NCI-H510A treated with DMSO at 0.1 percent for 48 hours (cell line): ENCODE measurements around the gene SLC35G3.
A peak's percentile ranks its signal among the peaks of the same experiment; 100 is the strongest.
"Not testable (repeated sequence)": the region's sequence is repeated elsewhere in the genome, so short reads cannot be mapped to it uniquely, and the experiment has no call there.

ENCODE experiments used
- DNase-seq: peaks from one replicate; lab custom pipeline; 2025; lab: John Stamatoyannopoulos, UW

The SLC35G3 gene

DNA sequence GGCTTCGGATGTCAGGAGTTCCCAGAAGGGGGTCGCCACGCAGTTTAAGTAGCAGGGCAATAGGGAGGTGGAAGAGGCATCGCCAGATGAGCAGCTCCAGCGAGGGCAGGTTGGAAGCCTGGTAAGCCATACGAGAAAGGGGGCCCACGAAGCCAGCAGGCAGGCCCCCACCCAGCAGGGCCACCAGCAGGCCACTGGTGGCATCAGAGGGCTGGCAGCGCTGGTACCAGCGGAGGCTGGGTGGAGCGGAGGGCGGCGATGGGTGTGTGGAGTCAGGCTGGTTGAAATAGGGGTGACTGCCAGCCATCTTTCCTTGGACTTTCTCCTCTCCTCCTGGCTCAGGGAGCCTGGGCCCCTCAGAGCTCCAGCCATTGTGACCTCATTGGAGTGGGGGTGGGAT lies at the start of gene SLC35G3:
TSS of gene SLC35G3 (minus strand) at position 393 of the 400 bp plus-strand sequence. CDS start at position 307, 86 bp downstream.
- not testable (repeated sequence) for DNase-seq

DNA sequence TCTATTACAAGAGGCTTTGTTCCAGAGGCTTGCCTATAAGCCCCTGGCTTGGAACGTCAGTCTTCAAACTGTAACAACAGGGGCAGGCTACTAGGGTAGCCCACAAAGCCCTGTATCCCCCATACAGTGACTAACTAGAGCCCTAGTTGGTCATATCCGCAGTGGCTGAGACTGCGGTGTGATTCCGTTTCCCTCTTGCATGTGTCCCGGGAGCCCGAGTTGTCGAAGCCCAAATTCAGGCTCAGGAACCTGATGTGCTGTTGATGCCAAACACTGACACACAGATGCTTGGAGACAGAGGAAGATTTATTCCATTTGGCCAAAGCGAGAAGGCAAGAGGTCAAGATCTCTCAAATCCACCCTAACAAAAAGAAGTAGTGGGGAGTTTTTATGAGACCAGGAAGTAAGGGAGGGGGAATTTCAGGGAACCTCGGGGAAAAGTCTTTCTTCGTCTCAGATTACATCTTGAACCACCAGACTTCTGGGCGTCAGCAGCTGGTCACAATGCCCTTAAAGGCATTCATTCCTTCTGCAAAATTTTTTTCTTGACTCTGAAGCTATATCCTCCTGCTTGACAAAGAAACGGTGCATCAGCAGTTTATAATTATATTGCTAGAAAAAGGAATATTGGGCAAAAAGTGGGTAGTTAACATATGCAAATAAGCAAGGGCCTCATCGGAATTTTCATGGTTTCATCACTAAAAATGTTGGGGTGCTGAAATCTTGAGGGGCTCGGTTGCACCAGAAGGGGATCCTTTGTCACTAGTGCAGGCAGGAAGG lies 49.6 kb upstream of the SLC35G3 start:
- no peak for DNase-seq

DNA sequence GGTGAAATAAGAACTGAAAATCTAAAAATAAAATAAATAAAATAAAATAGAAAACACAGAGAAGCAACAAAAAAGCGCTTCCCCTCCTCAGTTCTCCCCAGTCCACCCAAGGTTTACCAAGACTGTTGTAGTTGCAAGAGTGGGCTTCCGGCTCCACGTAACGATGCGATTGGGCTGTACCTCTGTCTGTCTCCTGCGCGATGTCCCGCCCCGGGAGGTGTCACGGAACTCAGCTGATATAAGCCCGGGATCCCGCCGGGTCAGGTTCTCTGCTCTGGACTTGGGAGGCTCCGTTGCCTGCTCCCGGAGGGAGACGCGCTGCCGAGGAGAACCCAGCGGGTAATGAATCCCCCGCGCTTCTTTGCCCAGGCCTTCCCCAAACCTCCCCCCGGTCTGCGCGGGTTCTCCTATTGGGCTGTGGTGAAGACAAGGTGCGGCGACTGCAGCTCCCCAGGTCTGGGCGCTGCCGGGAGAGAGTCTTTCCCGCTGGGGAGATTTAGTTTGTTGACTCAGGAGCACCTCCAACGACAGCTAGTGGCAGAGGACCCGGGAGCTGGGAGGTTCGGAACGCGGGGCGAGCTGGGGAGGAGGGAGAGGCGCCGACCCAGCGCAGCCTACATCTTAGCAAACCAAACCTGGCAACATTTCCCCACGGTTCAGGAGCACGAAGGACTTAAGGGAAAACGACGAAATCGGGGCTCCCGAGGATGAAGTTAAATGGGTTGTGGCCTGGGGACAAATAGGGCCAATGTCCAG lies 48.8 kb upstream of the SLC35G3 start, which contains the start of gene SLFN5:
TSS of gene SLFN5 (plus strand) at position 268 of the 756 bp plus-strand sequence. CDS start 15,619 bp downstream, outside the sequence.
- DNase-seq = peak; percentile 49

GRCh38 chr17:35242158-35242804 lies 48.1 kb upstream of the SLC35G3 start:
- DNase-seq = peak; percentile 43

- DNase-seq = no peak
Measured at GRCh38 chr17:35241520-35241919, 47.3 kb upstream of the SLC35G3 start.

- no peak for DNase-seq
Measured at GRCh38 chr17:35240861-35241260, 46.7 kb upstream of the SLC35G3 start.

DNA sequence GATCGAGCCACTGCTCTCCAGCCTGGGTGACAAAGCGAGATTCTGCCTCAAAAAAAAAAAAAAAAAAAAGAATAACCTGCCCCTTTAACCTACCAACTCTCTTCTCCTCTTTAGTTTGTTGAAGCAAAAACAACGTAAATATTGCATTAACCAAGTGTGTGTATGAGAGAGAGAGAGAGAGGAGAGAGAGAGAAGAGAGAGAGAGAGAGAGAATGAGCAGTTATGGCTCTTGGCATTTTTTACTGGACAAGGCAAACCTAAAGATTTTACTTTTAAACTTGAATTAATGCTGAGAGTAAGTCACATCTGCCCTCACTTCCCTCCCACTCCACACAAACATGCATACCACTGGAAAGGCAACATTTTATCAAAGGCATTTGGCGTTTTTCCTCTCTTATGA lies 45.6 kb upstream of the SLC35G3 start:
- no peak for DNase-seq

- no peak for DNase-seq
Measured at GRCh38 chr17:35238821-35239220, 44.6 kb upstream of the SLC35G3 start.

GRCh38 chr17:35236821-35237220 lies 42.6 kb upstream of the SLC35G3 start:
- no peak for DNase-seq

DNA sequence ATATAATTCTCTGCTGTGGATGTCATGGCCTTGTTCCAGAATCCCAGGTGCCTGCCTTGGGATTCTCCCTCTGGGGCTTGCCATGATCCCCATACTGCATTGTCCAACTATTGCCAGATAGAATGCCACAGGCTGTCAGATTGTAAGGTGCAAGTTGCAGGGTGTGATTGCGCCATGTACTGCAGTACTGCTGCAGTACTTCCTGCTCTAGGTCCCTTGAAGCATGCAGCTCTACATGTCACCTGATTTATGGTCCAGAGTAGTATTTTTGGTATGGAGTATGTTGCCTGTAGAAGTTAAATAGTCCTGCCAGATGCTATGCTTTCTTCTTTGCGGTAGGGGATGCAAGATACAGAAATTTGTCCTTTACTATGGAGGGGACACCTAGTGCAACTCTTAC lies 41.7 kb upstream of the SLC35G3 start:
- no peak for DNase-seq

GRCh38 chr17:35235289-35235688 lies 41.1 kb upstream of the SLC35G3 start:
- no peak for DNase-seq

GRCh38 chr17:35234315-35234714 lies 40.1 kb upstream of the SLC35G3 start:
- not testable (repeated sequence) for DNase-seq

GRCh38 chr17:35229638-35230037 lies 35.4 kb upstream of the SLC35G3 start:
- no peak for DNase-seq

DNA sequence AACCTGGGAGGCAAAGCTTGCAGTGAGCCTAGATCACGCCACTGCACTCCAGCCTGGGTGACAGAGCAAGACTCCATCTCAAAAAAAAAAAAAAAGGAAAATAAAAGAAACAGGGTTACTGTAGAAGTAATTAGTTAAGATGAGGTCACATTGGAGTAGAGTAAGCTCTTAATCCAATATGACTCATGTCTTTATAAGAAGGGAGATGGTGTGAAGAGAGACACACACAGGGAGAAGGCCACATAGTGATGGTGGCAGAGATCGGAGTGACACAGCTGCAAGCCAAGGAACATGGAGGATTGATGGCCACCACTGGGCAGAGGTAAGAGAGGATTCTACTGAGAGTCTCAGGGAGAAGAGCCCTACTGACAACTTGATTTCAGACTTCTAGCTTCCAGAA lies 33.4 kb upstream of the SLC35G3 start:
- no peak for DNase-seq

GRCh38 chr17:35224436-35224835 lies 30.2 kb upstream of the SLC35G3 start:
- DNase-seq = no peak

DNA sequence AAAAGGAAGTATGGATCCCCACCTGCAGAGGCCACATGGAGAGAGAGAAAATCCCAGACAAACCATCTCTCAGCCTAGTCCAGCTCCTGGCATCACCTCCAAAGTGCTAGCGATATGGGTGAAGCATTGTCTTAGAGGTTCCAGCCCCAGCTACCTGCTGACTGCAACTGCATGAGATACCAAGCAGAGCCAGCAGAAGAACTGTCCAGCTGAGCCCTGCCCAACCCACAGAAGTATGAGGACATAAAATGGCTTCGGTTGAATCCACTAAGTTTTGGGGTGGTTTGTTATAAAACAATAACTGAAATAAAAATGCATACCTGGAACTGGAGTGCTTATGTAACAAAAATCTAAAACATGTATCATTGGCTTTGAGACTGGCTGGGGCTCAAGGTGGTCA lies 28.3 kb upstream of the SLC35G3 start:
- no peak for DNase-seq

- no peak for DNase-seq
Measured at GRCh38 chr17:35218915-35219314, 24.7 kb upstream of the SLC35G3 start.

DNA sequence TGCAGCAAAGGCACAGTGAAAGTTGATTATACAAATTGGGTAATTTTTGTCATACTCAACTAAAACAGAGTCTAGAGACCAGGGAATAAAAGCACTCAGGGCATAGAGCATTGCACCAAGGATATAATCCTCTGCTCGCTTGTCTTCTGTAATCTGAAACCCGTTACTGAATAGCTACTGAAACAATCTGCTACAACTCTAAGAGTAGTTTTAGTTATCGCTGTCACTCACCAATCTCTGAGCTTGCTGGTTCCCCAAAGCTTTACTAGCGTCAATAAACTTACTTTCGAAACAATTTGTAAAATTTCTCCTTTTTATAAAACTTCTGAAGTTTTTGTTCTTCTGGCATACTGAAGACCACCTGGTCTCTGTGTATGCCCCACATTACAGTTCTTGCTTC lies 22.9 kb upstream of the SLC35G3 start:
- no peak for DNase-seq

DNA sequence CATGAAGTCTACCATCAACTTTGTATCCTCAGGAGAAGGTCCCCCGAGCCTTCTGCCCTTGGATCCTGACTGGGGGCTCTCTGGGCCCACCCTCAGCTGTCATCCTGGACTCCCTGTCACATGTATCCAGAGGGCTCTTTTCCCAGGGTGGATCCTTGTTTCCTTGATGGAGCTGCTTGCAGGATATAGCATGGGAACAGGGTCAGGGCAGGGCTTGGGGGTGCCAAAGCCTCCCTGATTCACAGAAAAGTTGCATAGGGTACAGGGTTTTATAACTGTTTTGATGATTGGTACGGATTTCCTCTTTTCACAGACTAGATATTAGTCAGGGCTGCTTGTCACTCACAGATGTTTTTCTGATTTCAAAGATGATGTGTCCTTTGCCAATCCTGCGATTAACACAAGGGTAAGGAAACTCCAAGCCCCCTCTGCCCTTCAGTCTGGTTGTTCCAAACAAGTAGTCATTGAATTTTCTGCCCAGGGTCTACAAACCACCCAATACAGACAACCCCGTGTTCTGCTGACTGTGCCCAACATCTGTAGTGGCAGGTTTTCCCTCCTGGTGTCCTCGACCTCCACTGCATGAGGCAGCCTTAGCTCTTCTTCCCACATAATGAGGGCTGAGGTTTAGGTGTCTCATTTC lies 20.6 kb upstream of the SLC35G3 start:
- DNase-seq = no peak

- DNase-seq = no peak
Measured at GRCh38 chr17:35214192-35214591, 20.0 kb upstream of the SLC35G3 start.

DNA sequence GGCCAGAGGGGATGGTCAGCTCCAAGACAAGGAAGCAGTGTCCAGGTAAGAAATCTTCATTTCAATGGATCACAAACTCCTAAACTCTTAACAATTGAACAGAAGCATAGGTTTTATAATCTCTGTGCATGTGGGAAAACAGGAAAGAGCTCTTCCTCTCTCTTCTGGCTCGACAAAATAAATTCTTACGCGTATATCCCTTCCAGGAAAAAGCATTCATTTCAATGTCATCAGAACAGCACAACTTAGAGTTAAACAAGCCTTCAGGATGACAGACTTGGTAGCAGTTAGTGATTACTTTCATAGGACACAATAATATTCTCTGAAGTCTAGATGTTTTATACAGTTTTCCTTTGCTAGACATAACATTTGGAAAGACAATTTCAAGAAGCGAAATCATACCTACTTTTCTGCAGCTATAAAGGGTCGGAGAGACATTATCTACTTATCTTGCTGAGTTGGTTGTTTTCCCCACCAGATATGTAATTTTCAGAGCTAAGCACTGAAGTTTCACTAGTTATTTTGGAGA lies 19.3 kb upstream of the SLC35G3 start:
- DNase-seq = no peak

DNA sequence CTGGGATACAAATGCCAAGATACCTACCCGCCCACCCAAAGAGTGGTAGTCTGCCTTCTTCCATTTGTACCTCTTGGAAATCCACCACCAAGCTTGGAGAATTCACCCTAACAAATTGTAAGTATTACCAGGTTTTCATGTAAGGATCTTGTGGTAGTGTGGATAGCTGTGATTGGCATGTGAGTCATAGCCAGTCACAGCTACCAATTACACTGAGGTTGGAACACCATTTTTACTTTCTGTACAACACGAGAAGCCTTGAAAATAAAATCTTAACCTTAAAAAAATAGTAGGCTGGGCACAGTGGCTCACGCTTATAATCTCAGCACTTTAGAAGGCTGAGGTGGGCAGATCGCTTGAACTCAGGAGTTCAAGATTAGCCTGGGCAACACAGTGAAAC lies 18.5 kb upstream of the SLC35G3 start:
- no peak for DNase-seq
